ENCODE data around the gene C2orf92.

The C2orf92 gene

DNA sequence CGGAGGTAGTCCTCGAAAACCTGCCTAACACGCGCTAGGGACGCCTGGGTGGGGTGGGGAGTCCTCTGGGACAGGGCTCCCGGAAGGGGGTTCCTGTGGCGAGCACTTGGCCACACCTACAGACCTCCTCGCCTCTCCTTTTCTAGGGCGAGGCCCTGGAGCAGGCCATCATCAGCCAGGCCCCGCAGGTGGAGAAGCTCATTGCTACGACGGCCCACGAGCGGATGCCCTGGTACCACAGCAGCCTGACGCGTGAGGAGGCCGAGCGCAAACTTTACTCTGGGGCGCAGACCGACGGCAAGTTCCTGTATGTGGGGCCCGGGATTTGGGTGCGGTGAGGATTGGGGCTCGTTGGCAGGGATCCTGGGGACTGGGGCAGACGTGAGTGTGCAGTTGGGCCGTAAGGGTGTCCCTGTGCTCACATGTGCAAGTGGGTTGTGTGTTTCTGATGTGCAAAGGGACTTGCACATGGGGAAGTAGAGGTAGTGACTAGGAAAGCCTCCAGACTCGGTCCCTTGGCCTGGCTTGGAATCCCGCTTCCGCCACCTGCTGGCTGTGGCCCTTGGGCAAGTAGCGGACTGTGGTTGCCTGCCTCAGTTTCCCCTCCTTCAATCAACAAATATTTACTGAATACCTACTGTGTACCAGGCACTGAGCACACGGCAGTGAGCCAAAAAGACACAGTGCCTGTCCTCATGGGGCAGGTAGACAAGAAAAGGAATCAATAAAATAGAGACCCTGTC is 55.6 kb downstream of the C2orf92 start:
- Histone ChIP-seq H3F3A (ENCODE audit: insufficient read depth, low read length) (no peaks in the 10 kb centered on the region), H3K36me3 (ENCODE audit: insufficient read depth, low read length) (no peaks in the 10 kb centered on the region; the same call in 1 of the 2 replicates), H3K4me1 (ENCODE audit: insufficient read depth, low read length, severe bottlenecking) (no peaks in the 10 kb centered on the region), H3K4me3 (ENCODE audit: low read depth, low read length, poor library complexity, severe bottlenecking) (no peak overlapping the region), H3K79me2 (ENCODE audit: insufficient read depth, low read length) (no peaks in the 10 kb centered on the region), H3K27ac (ENCODE audit: low read depth, low read length, poor library complexity, severe bottlenecking) (no peak overlapping the region), H3K9me2 (ENCODE audit: low read depth, low read length) (no peaks in the 10 kb centered on the region), H2AFZ (ENCODE audit: low read length) (no peak overlapping the region), H3K4me2 (ENCODE audit: low read length) (no peak overlapping the region), H3K9ac (ENCODE audit: low read length) (no peak overlapping the region), H3K27me3 (ENCODE audit: insufficient read depth, low read length) (no peaks in the 10 kb centered on the region; the same call in 1 of the 2 replicates), H4K20me1 (ENCODE audit: insufficient read depth, low read length) (no peaks in the 10 kb centered on the region), H3K9me3 (ENCODE audit: low read length) (no peaks in the 10 kb centered on the region)
- no peak for TF ChIP-seq EZH2 (IDR thresholded peaks at IDR 0.05; ENCODE audit: borderline replicate concordance, low read length)
- TF ChIP-seq, protein P1, sequence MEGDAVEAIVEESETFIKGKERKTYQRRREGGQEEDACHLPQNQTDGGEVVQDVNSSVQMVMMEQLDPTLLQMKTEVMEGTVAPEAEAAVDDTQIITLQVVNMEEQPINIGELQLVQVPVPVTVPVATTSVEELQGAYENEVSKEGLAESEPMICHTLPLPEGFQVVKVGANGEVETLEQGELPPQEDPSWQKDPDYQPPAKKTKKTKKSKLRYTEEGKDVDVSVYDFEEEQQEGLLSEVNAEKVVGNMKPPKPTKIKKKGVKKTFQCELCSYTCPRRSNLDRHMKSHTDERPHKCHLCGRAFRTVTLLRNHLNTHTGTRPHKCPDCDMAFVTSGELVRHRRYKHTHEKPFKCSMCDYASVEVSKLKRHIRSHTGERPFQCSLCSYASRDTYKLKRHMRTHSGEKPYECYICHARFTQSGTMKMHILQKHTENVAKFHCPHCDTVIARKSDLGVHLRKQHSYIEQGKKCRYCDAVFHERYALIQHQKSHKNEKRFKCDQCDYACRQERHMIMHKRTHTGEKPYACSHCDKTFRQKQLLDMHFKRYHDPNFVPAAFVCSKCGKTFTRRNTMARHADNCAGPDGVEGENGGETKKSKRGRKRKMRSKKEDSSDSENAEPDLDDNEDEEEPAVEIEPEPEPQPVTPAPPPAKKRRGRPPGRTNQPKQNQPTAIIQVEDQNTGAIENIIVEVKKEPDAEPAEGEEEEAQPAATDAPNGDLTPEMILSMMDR (IDR thresholded peaks at IDR 0.05; ENCODE audit: low read length) = no peak

DNA sequence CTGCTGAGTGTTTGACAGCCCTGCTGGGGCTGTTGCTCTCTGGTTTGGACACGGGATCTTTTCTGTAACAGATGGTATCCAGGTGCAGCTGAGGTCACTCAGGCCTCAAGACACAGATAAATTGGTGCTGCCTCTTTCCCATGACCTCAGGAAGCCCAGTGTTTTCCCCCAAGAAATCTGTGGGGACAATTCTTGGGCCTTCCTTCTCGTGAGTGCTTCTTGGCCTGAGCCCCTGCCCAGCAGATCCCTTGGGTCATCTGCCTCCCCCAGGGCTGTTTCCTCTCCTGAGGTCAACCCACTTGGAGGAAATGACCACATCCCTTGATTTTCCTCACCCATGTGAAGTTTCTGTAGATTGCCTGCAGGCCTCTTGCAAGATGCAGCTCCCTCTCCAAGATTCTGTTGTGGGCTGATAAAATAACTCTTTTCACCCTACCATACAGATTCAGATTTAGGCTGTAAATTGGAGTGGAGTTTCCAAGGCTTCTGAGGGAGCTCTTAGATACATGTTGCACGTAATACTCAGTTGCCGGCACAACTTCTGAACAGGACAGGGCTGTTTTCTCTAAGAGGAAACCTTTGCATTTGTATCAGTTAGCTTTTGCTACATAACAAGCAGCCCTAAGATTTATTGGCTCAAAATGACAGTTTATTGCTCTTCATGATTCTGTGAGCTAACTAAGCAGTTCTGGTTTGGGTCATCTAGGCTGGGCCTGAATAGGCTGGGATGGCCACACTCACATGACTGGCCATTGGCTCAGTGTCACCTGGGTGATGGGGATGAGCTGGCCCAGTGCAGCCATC is 57.0 kb downstream of the C2orf92 start:
- Histone ChIP-seq H3K4me1 (ENCODE audit: insufficient read depth, low read length, severe bottlenecking) (no peaks in the 10 kb centered on the region), H3K9me2 (ENCODE audit: low read depth, low read length) (no peaks in the 10 kb centered on the region), H3K27ac (ENCODE audit: low read depth, low read length, poor library complexity, severe bottlenecking) (no peak overlapping the region), H4K20me1 (ENCODE audit: insufficient read depth, low read length) (no peaks in the 10 kb centered on the region), H3K4me3 (ENCODE audit: low read depth, low read length, poor library complexity, severe bottlenecking) (no peak overlapping the region), H3K79me2 (ENCODE audit: insufficient read depth, low read length) (no peaks in the 10 kb centered on the region), H3K9ac (ENCODE audit: low read length) (no peak overlapping the region), H3K4me2 (ENCODE audit: low read length) (no peak overlapping the region), H2AFZ (ENCODE audit: low read length) (no peak overlapping the region), H3K9me3 (ENCODE audit: low read length) (0 out of 2 replicates have a peak, but pooled peaks cover 2% of the 10 kb centered on the region), H3F3A (ENCODE audit: insufficient read depth, low read length) (no peaks in the 10 kb centered on the region), H3K36me3 (ENCODE audit: insufficient read depth, low read length) (no peaks in the 10 kb centered on the region; the same call in 1 of the 2 replicates), H3K27me3 (ENCODE audit: insufficient read depth, low read length) (no peaks in the 10 kb centered on the region; the same call in 1 of the 2 replicates)
- TF ChIP-seq EZH2 (IDR thresholded peaks at IDR 0.05; ENCODE audit: borderline replicate concordance, low read length) = no peak
- TF ChIP-seq, protein P1 (IDR thresholded peaks at IDR 0.05; ENCODE audit: low read length) = no peak

DNA sequence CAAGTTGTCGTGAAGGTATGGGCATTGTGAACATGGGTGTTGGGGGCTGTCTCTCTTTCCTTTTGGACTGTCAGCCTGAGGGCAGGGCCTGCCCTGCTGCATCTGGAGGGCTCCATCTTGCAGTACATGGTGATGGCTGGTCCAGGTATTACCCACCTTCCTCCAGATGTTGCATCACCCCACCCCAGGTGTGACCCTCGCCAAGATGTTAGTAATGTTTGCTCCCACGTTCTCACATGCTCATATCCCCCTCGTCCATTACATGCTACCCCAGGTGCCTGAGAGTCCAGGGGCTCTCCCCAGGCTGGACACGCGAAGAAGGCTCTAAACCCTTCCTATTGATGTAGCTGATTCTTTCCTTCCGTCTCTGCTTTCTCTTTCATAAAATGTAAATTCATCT is 57.8 kb downstream of the C2orf92 start:
- Histone ChIP-seq H2AFZ (ENCODE audit: low read length) (no peak overlapping the region), H3K27me3 (ENCODE audit: insufficient read depth, low read length) (no peaks in the 10 kb centered on the region; the same call in 1 of the 2 replicates), H3K4me3 (ENCODE audit: low read depth, low read length, poor library complexity, severe bottlenecking) (no peak overlapping the region), H3K36me3 (ENCODE audit: insufficient read depth, low read length) (no peaks in the 10 kb centered on the region; the same call in 1 of the 2 replicates), H3K4me1 (ENCODE audit: insufficient read depth, low read length, severe bottlenecking) (no peaks in the 10 kb centered on the region), H4K20me1 (ENCODE audit: insufficient read depth, low read length) (no peaks in the 10 kb centered on the region), H3K79me2 (ENCODE audit: insufficient read depth, low read length) (no peaks in the 10 kb centered on the region), H3K9me2 (ENCODE audit: low read depth, low read length) (no peaks in the 10 kb centered on the region), H3K4me2 (ENCODE audit: low read length) (no peak overlapping the region), H3K9me3 (ENCODE audit: low read length) (0 out of 2 replicates have a peak, but pooled peaks cover 2% of the 10 kb centered on the region), H3F3A (ENCODE audit: insufficient read depth, low read length) (no peaks in the 10 kb centered on the region), H3K27ac (ENCODE audit: low read depth, low read length, poor library complexity, severe bottlenecking) (no peak overlapping the region), H3K9ac (ENCODE audit: low read length) (no peak overlapping the region)
- no peak for TF ChIP-seq EZH2 (IDR thresholded peaks at IDR 0.05; ENCODE audit: borderline replicate concordance, low read length)
- TF ChIP-seq, protein P1 (IDR thresholded peaks at IDR 0.05; ENCODE audit: low read length) = no peak
